ENCODE data around the gene GIGYF2.
A peak's percentile ranks its signal among the peaks of the same experiment; 100 is the strongest.

The GIGYF2 gene

GRCh38 chr2:232876978-232877441 lies 179.9 kb downstream of the GIGYF2 start:
- FAIRE-seq (no peak), DNase-seq (ENCODE audit: insufficient read length, low spot score) (no peak)

- DNase-seq (ENCODE audit: insufficient read length, low spot score) = no peak
Observed at GRCh38 chr2:232877940-232878511, 180.9 kb downstream of the GIGYF2 start.

GRCh38 chr2:232878855-232879617 lies 181.9 kb downstream of the GIGYF2 start:
- FAIRE-seq (no peak), DNase-seq (ENCODE audit: insufficient read length, low spot score) (no peak)

More at GRCh38 chr2:232877940-232878511, 180.9 kb downstream of the GIGYF2 start:
- no peak for FAIRE-seq

- FAIRE-seq (no peak), DNase-seq (ENCODE audit: insufficient read length, low spot score) (no peak)
Observed at GRCh38 chr2:232879618-232880494, 182.7 kb downstream of the GIGYF2 start.

- FAIRE-seq (no peak), DNase-seq (ENCODE audit: insufficient read length, low spot score) (no peak)
Observed at GRCh38 chr2:232880764-232881351, 183.7 kb downstream of the GIGYF2 start.

GRCh38 chr2:232882085-232882484 lies 185.0 kb downstream of the GIGYF2 start:
- DNase-seq (ENCODE audit: insufficient read length, low spot score) = no peak
- FAIRE-seq = no peak

- DNase-seq (ENCODE audit: insufficient read length, low spot score) (no peak), FAIRE-seq (no peak)
Observed at GRCh38 chr2:232882505-232883115, 185.5 kb downstream of the GIGYF2 start.

- DNase-seq (ENCODE audit: insufficient read length, low spot score) (no peak), FAIRE-seq (no peak)
Observed at GRCh38 chr2:232883116-232883721, 186.1 kb downstream of the GIGYF2 start.

- no peak for DNase-seq (ENCODE audit: insufficient read length, low spot score)
- FAIRE-seq = no peak
Observed at GRCh38 chr2:232884001-232884421, 186.9 kb downstream of the GIGYF2 start.

- no peak for FAIRE-seq
Observed at GRCh38 chr2:232884549-232885263, 187.6 kb downstream of the GIGYF2 start.

GRCh38 chr2:232885264-232885961 lies 188.3 kb downstream of the GIGYF2 start:
- DNase-seq (ENCODE audit: insufficient read length, low spot score) (no peak), FAIRE-seq (no peak)

More at GRCh38 chr2:232884549-232885263, 187.6 kb downstream of the GIGYF2 start:
- DNase-seq (ENCODE audit: insufficient read length, low spot score) = no peak

- peak; percentile 94 for FAIRE-seq
- DNase-seq (ENCODE audit: insufficient read length, low spot score) = no peak
Observed at GRCh38 chr2:232886176-232886575, 189.0 kb downstream of the GIGYF2 start.

- FAIRE-seq = no peak
- no peak for DNase-seq (ENCODE audit: insufficient read length, low spot score)
Observed at GRCh38 chr2:232886632-232887031, 189.5 kb downstream of the GIGYF2 start.

- DNase-seq (ENCODE audit: insufficient read length, low spot score) (no peak), FAIRE-seq (no peak)
Observed at GRCh38 chr2:232887171-232887850, 190.2 kb downstream of the GIGYF2 start.

GRCh38 chr2:232888099-232888836 lies 191.1 kb downstream of the GIGYF2 start:
- DNase-seq (ENCODE audit: insufficient read length, low spot score) (no peak), FAIRE-seq (peak; percentile 97)

GRCh38 chr2:232888839-232889529 lies 191.9 kb downstream of the GIGYF2 start:
- no peak for FAIRE-seq
- DNase-seq (ENCODE audit: insufficient read length, low spot score) = no peak

GRCh38 chr2:232889876-232890401 lies 192.8 kb downstream of the GIGYF2 start:
- DNase-seq (ENCODE audit: insufficient read length, low spot score) (no peak), FAIRE-seq (no peak)
